Measurements from ENCODE around the gene PFDN4. TPM values are rescaled to one million over a fixed set of nuclear protein-coding genes. Genes with fewer than 3 reads are reported as not detected.

PFDN4 gene
- total RNA-seq, 6 donors from 2014 or later, result 15.5 to 78.5 (median 23.9) TPM

DNA sequence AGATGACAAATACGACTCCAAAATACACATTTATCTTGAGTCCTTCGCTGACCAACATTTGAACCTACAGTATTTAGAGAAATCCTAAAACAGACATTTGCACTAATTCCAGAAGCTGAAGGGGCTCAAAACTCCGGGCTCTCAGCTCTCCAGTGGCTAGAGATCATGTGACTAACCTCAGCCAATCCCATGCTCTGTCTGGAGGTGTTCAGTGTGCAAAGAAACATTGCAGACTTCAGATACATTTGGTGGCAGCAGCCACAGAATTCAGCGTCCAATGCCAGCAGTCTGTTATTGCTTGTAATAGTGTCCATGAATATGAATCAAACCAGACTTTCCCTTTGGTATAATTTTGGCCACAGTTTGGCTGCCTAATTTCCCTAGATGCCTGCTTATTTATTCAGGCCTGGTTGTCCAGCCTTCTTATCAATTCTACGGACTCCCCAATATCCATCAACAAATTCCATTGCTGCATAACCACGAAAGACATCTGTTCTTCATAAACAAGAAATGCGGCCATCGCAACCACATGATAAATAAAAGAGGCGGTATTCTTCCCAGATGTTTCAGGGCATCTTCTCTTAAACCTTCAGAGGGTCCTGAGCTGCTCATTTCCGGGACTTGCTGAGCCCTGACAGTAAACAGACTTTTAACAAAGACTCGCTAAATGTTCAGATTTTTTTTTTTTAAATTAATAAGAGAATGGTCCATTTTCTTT lies 19.6 kb upstream of the PFDN4 start:
- ATAC-seq (ENCODE audit: low FRiP score in 2 of 2), result no peak
- Histone ChIP-seq H3K36me3 (no peaks in the 10 kb centered on the region), H3K4me3 (no peak overlapping the region), H3K27ac (no peak overlapping the region), H3K4me1 (no peaks in the 10 kb centered on the region), H3K9me3 (no peaks in the 10 kb centered on the region), H3K27me3 (no peaks in the 10 kb centered on the region)
- no peak for DNase-seq
- TF ChIP-seq CTCF (IDR thresholded peaks at IDR 0.05) (no peak), POLR2AphosphoS5 (IDR thresholded peaks at IDR 0.05) (no peak), EP300 (IDR thresholded peaks at IDR 0.05) (no peak), POLR2A (IDR thresholded peaks at IDR 0.05) (no peak)
- WGBS, 2 donors, result 80 to 86% methylated on average over 11 of the region's 11 CpGs

- ATAC-seq (ENCODE audit: low FRiP score in 2 of 2) (no peak), DNase-seq (no peak)
- Histone ChIP-seq H3K9me3 (no peaks in the 10 kb centered on the region), H3K27ac (no peak overlapping the region), H3K36me3 (no peaks in the 10 kb centered on the region), H3K27me3 (no peaks in the 10 kb centered on the region), H3K4me1 (no peaks in the 10 kb centered on the region), H3K4me3 (no peak overlapping the region)
- TF ChIP-seq POLR2AphosphoS5 (IDR thresholded peaks at IDR 0.05), result no peak
- no peak for TF ChIP-seq EP300 (IDR thresholded peaks at IDR 0.05)
- TF ChIP-seq POLR2A (IDR thresholded peaks at IDR 0.05), result no peak
- no peak for TF ChIP-seq CTCF (IDR thresholded peaks at IDR 0.05)
- WGBS, 2 donors, result 57 to 59% methylated on average over 2 of the region's 2 CpGs
Measured at GRCh38 chr20:54189630-54190029, 18.3 kb upstream of the PFDN4 start.

GRCh38 chr20:54190217-54190616 lies 17.7 kb upstream of the PFDN4 start:
- Histone ChIP-seq H3K9me3 (no peaks in the 10 kb centered on the region), H3K4me1 (no peaks in the 10 kb centered on the region), H3K27me3 (no peaks in the 10 kb centered on the region), H3K27ac (no peak overlapping the region), H3K4me3 (no peak overlapping the region), H3K36me3 (no peaks in the 10 kb centered on the region)
- DNase-seq, result no peak
- WGBS, 2 donors, result 94% methylated on average over 2 of the region's 2 CpGs
- no peak for TF ChIP-seq POLR2A (IDR thresholded peaks at IDR 0.05)
- TF ChIP-seq POLR2AphosphoS5 (IDR thresholded peaks at IDR 0.05), result no peak
- no peak for TF ChIP-seq EP300 (IDR thresholded peaks at IDR 0.05)
- TF ChIP-seq CTCF (IDR thresholded peaks at IDR 0.05), result no peak
- no peak for ATAC-seq (ENCODE audit: low FRiP score in 2 of 2)

GRCh38 chr20:54193817-54194216 lies 14.1 kb upstream of the PFDN4 start:
- no peaks in the 10 kb centered on the region for H3K27me3 ChIP-seq
- no peak overlapping the region for H3K4me3 ChIP-seq
- no peak for TF ChIP-seq CTCF (IDR thresholded peaks at IDR 0.05)
- TF ChIP-seq POLR2A (IDR thresholded peaks at IDR 0.05), result no peak
- TF ChIP-seq POLR2AphosphoS5 (IDR thresholded peaks at IDR 0.05), result no peak
- TF ChIP-seq EP300 (IDR thresholded peaks at IDR 0.05), result no peak
- no peaks in the 10 kb centered on the region for H3K9me3 ChIP-seq
- 74 to 87% methylated on average over 5 of the region's 5 CpGs for WGBS, 2 donors
- no peaks in the 10 kb centered on the region for H3K36me3 ChIP-seq
- ATAC-seq (ENCODE audit: low FRiP score in 2 of 2), result no peak
- no peaks in the 10 kb centered on the region for H3K4me1 ChIP-seq
- no peak for DNase-seq
- H3K27ac ChIP-seq, result no peak overlapping the region

All from upper lobe of left lung (tissue), 6 donors.